Adrenal gland (tissue), 5 donors: Measurements from ENCODE around the gene LRRTM4.

Experiments used
- POLR2A ChIP-seq, 2 donors: fragments of 450-650 bp; IDR thresholded peaks; one replicate each; pipeline ENCODE4 v1.6.1; 2017; ENCODE audit warnings: antibody characterized with exemption in 2 of 2, mild to moderate bottlenecking in 2 of 2, moderate library complexity in 1 of 2
- TF ChIP-seq, protein P1 (sequence below), 6 experiments: fragments of 450-650 bp in 4 of 6; fragments of 200-600 bp in 2 of 6; sonication (generic) in 1 of 6; IDR thresholded peaks; 1 replicate in 5 of 6; 2 replicates in 1 of 6; pipeline versions ENCODE4 v1.5.1 to v1.8.0; 2016 to 2021; ENCODE audit warnings: antibody characterized with exemption in 6 of 6, mild to moderate bottlenecking in 2 of 6, moderate library complexity in 1 of 6
- donor health status: DM: no; HTN: no; CAD: no.

DNA sequence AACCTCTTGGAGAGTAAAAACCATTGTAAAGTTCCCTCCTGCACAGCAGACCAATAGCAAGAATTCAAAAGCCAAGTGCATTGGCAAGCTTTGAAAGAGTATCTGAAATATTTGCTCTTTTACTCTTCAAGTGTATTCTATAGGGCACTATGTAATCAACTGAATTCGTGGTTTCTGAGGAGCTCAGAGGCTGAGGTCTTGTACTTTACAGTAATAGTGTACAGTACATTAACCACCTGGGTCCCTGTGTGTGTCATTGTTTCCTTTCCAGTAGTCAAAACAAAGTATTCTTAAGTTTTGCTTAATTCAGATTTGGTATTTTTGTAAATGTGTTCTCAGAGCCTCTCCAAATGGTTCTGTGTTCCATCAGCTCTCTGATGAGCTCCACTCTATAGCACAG is 769.7 kb downstream of the LRRTM4 start:
- TF ChIP-seq, protein P1, sequence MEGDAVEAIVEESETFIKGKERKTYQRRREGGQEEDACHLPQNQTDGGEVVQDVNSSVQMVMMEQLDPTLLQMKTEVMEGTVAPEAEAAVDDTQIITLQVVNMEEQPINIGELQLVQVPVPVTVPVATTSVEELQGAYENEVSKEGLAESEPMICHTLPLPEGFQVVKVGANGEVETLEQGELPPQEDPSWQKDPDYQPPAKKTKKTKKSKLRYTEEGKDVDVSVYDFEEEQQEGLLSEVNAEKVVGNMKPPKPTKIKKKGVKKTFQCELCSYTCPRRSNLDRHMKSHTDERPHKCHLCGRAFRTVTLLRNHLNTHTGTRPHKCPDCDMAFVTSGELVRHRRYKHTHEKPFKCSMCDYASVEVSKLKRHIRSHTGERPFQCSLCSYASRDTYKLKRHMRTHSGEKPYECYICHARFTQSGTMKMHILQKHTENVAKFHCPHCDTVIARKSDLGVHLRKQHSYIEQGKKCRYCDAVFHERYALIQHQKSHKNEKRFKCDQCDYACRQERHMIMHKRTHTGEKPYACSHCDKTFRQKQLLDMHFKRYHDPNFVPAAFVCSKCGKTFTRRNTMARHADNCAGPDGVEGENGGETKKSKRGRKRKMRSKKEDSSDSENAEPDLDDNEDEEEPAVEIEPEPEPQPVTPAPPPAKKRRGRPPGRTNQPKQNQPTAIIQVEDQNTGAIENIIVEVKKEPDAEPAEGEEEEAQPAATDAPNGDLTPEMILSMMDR (IDR thresholded peaks at IDR 0.05): no peak
- no peak for TF ChIP-seq POLR2A (IDR thresholded peaks at IDR 0.05)
